ENCODE data around the gene TMEM168. TPM values are rescaled to one million over a fixed set of nuclear protein-coding genes. Genes with fewer than 3 reads are reported as not detected.

TMEM168 gene
- 10.4 and 12.8 TPM in 2 replicates for total RNA-seq

GRCh38 chr7:112789817-112790585 is at the start of gene TMEM168:
TMEM168 (minus strand) TSS chr7:112790393; CDS start chr7:112784825, 5,568 bp downstream.

